Hematopoietic multipotent progenitor cell treated with erythropoietin and hydrocortisone succinate and interleukin-3 and kit ligand, for 17 days (in vitro differentiated cells): Measurements from ENCODE around the gene CRYGA.
"Not testable (repeated sequence)": the region's sequence is repeated elsewhere in the genome, so short reads cannot be mapped to it uniquely, and the experiment has no call there.

Experiments
- DNase-seq: peaks from one replicate; pipeline ENCODE4 v3.0.0-alpha.2; 2015; ENCODE audit warnings: low spot score

Gene CRYGA

DNA sequence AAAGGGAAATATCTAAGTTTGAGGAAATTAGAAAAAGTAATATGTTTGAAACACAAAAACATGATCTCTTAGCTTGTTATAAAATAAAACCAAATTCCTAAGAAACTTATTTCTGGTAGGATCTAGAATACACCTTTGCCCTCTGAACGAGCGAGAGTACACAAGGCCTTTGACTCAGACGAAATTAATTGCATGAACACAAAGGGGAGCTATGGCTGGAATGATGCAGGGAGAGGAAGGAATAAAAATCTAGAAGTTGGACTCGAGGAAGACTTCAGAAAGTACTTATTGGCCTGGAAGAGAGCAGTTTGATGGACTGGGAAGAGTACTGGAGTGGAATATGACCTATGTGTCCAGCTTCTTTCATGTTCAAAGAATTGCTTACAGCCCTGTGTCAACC lies 38.1 kb downstream of the CRYGA start:
- DNase-seq, result no peak

DNA sequence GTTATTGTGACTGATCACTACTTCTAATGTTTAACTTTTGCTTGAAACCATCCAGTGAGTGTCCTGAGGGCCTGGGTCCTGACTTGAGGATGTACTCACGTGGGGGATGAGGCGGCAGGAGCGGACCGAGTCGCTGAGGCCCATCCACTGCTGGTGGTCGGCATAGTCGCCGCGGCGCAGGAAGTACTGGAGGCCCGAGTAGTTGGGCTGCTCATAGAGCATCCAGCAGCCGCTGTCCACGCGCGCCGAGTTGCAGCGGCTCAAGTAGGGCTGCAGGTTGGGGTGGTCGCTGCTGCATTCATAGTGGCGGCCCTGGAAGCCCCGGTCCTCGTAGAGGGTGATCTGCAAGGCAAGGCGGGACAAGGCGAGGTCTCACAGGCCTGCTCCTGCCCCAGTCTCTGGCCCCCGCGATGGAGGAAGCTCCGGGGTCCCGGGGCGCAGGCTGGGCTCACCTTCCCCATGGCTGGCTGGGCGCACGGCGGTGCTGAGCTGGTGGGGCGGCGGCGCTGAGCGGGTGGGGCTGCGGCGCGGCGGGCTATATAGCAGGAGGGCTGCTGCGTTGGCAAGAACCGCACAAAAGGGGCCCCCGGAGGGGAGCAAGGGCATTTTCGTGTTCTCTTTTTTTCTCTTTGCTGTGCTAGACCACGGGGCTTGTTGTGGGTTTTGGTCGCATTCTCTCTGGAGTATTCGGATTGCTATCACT lies 39.2 kb downstream of the CRYGA start, which contains the start of gene CRYGD:
Gene CRYGD (minus strand): TSS at position 512 of the 703 bp plus-strand sequence. CDS start 51 bp downstream, at position 461.
- not testable (repeated sequence) for DNase-seq

DNA sequence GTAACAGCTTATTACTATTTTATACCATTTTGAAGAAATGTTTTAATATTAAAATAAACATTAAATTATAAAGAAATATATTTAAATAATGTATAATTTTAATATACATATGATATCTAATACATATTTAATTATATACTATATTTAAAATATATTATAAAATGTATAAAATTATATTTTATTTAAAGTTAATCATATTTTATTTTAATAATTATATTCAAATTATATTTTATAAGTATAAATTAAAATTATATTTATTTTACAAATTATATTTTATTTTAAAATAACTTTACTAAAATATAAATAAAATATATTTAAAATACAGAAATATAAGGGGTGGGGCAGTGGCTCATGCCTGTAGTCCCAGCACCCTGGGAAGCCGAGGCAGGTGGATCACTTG lies 41.1 kb downstream of the CRYGA start:
- no peak for DNase-seq

DNA sequence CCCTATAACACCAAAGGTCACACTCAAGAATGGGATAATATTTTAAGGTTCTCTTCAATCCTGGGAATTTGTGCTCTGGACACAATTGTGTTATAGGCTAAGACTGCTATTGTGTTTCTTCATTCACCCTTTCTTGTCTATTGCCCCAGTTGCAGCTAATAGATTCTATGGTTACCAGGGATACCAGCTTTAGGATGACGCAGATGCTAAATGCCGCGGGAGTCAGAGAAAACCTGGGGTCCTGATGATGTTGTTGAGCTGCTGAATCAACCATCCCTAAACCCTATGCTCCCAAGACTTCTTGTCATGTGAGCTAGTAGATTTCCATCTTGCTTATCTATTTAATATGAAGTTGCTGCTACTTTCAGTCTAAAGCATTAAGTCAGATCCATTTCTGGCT lies 44.5 kb downstream of the CRYGA start:
- DNase-seq, result no peak

DNA sequence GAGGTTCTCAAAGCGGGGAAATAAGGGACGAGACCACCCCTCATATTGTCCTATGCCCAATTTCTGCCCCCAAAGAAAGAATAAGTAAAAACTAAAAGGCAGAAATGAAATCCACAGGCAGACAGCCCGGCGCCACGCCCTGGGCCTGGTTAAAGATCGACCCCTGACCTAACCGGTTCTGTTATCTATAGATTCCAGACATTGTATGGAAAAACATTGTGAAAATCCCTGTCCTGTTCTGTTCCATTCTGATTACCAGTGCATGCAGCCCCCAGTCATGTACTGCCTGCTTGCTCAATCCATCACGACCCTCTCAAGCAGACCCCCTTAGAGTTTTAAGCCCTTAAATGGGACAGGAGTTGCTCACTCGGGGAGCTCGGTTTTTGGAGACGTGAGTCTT lies 46.0 kb downstream of the CRYGA start:
- DNase-seq, result not testable (repeated sequence)

DNA sequence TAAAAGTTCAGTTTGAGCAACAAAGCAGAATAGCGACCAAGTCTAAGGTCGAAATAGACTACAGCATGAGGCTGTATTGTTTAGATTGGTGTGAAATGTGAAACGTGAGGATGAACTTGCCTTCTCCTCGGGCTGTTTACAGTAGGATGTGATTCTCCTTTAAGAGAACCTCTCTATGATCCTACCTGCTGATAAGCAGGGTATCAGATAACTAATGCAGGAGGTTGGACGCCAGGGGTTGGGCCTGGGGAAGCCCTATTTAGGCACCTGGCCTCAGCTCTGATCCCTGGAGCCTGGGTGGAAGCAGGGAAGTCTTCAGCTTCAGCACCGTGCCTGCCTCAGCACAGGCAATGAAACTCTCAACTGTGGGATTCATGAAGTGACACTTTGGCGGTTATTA lies 50.4 kb downstream of the CRYGA start:
- no peak for DNase-seq

DNA sequence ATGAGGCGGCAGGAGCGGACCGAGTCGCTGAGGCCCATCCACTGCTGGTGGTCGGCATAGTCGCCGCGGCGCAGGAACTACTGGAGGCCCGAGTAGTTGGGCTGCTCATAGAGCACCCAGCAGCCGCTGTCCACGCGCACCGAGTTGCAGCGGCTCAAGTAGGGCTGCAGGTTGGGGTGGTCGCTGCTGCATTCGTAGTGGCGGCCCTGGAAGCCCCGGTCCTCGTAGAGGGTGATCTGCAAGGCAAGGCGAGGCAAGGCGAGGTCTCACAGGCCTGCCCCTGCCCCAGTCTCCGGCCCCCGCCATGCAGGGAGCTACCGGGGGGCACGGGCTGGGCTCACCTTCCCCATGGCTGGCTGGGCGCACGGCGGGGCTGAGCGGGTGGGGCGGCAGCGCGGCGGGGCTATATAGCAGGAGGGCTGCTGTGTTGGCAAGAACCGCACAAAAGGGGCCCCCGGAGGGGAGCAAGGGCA lies 51.1 kb downstream of the CRYGA start:
- DNase-seq, result not testable (repeated sequence)
